Testis (tissue), 2 donors: ENCODE data around the gene EXPH5.

Experiments
- CTCF ChIP-seq, 3 experiments: fragments of 450-650 bp in 2 of 3; fragments of 200-600 bp in 1 of 3; sonication (generic) in 1 of 3; IDR thresholded peaks; one replicate each; pipeline ENCODE4 v1.5.1; 2016 to 2019; ENCODE audit warnings: antibody characterized with exemption in 3 of 3, mild to moderate bottlenecking in 2 of 3, moderate library complexity in 1 of 3
- POLR2A ChIP-seq: fragments of 450-650 bp; IDR thresholded peaks from one replicate; pipeline ENCODE4 v1.6.1; 2017; ENCODE audit warnings: antibody characterized with exemption, mild to moderate bottlenecking, moderate library complexity

GRCh38 chr11:108559904-108560303 lies 33.7 kb downstream of the EXPH5 start:
- TF ChIP-seq POLR2A (no peak), CTCF (IDR thresholded peaks at IDR 0.05) (no peak)
